ENCODE measurements around the gene ADAMTSL4. TPM values are rescaled to one million over a fixed set of nuclear protein-coding genes. Genes with fewer than 3 reads are reported as not detected.

Gene ADAMTSL4
- total and polyA plus RNA-seq, 9 of the 15 experiments (the other 6 are each of a cell fraction or from before 2014, with no cell fraction given): 12.7 to 212 (median 35.6) TPM

GRCh38 chr1:150515328-150516049 lies 33.7 kb upstream of the ADAMTSL4 start, which contains the start of gene FALEC (continued):
- TF ChIP-seq ZNF133 (CRISPR knock-in tag; IDR thresholded peaks at IDR 0.05) (no peak), ADNP (tag; IDR thresholded peaks at IDR 0.05) (no peak; the same call in none of the 2 replicates), SRSF1 (IDR thresholded peaks at IDR 0.05; ENCODE audit: low read depth, low read length) (no peak), SMAD3 (CRISPR knock-in tag; conservative IDR thresholded peaks at IDR 0.05) (no peak), ESRRA (IDR thresholded peaks at IDR 0.05; ENCODE audit: borderline replicate concordance, low read depth) (no peak), EZH2 (IDR thresholded peaks at IDR 0.05; ENCODE audit: borderline replicate concordance, low read depth, low read length) (no peak), FOS (IDR thresholded peaks at IDR 0.05; ENCODE audit: extremely low read depth, insufficient read length) (peak; percentile 65), ZBTB2 (IDR thresholded peaks at IDR 0.05) (peak; percentile 90), PATZ1 (CRISPR knock-in tag; IDR thresholded peaks at IDR 0.05; ENCODE audit: borderline replicate concordance) (no peak), NFE2 (IDR thresholded peaks at IDR 0.05; ENCODE audit: low read depth) (no peak), LCOR (CRISPR knock-in tag; IDR thresholded peaks at IDR 0.05) (peak; percentile 79; the same call in 1 of the 2 replicates), ZFPM2 (CRISPR knock-in tag; IDR thresholded peaks at IDR 0.05) (no peak), RAD21 (CRISPR knock-in tag; conservative IDR thresholded peaks at IDR 0.05 in 1 of 2, IDR thresholded peaks at IDR 0.05 in 1 of 2) (no peak), NKRF (IDR thresholded peaks at IDR 0.05; ENCODE audit: borderline replicate concordance) (peak; percentile 70; the same call in 1 of the 2 replicates), HDAC2 (IDR thresholded peaks at IDR 0.05) (peak; percentile 66; the same call in 1 of the 2 replicates), SNIP1 (IDR thresholded peaks at IDR 0.05; ENCODE audit: low read depth) (no peak), POLR3G (IDR thresholded peaks at IDR 0.05; ENCODE audit: extremely low read depth, insufficient read length, insufficient replicate concordance) (no peak), ZNF507 (tag; conservative IDR thresholded peaks at IDR 0.05) (no peak), TCF7 (IDR thresholded peaks at IDR 0.05; ENCODE audit: borderline replicate concordance) (peak; percentile 98), TEAD1 (CRISPR knock-in tag; IDR thresholded peaks at IDR 0.05) (0 out of 4 replicates have a peak, but pooled peaks of 1 of the 2 experiments have one; percentile 36), TCF15 (CRISPR knock-in tag; IDR thresholded peaks at IDR 0.05) (no peak)

Measured in K562 (cell line).